HG03354 (cell line): ENCODE results near the gene BEND3.
"Not testable (repeated sequence)": the region's sequence is repeated elsewhere in the genome, so short reads cannot be mapped to it uniquely, and the experiment has no call there.

ENCODE experiments used
- ATAC-seq: cut with Tn5 transposase; IDR thresholded peaks from one replicate; pipeline ENCODE4 v1.9.1; 2021; ENCODE audit warnings: mild to moderate bottlenecking; ENCODE audit not compliant: unreplicated experiment, poor library complexity, severe bottlenecking

BEND3 gene

GRCh38 chr6:107098436-107099307 lies 16.6 kb downstream of the BEND3 start:
- ATAC-seq = no peak

DNA sequence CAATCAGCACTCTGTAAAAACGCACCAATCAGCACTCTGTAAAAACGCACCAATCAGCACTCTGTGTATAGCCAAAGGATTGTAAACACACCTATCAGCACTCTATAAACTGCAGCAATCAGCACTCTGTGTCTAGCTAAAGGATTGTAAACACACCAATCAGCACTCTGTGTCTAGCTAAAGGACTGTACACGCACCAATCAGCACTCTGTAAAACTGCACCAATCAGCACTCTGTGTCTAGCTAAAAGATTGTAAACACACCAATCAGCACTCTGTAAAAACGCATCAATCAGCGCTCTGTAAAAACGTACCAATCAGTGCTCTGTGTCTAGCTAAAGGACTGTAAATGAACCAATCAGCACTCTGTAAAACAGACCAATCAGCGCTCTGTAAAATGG lies 30.9 kb downstream of the BEND3 start:
- ATAC-seq = not testable (repeated sequence)

GRCh38 chr6:107083921-107084320 lies 31.4 kb downstream of the BEND3 start:
- ATAC-seq = no peak

DNA sequence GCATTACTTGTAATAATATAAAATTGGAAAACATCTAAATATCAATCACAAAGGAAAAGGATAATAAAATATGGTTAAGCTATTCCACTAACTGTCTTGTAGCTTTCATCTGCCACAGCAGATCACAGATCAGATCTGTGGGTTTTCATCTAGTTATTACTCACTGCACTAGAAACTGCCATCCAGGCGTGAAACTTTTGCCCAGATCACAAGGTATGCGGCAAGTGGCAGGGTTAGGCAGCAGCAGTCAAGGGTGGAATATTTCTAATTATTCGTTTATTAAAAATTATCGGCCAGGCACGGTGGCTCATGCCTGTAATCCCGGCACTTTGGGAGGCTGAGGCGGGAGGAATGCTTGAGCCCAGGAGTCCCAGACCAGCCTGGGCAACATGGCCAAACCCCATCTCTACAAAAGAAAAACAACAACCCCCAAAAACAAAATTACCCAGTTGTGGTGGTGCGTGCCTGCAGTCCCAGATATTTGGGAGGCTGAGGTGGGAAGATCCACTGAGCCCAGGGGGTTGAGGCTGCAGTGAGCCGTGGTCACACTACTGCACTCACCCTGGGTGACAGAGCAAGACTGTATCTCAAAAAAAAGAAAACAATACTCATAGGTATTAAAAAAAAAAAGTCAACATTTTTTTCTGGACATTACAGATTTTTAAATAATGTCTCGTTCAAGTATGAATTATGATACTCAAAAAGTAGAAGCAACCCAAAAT lies 32.1 kb downstream of the BEND3 start:
- peak; percentile 90 for ATAC-seq

GRCh38 chr6:107082045-107082444 lies 33.3 kb downstream of the BEND3 start:
- ATAC-seq = no peak

- no peak for ATAC-seq
Measured at GRCh38 chr6:107080036-107080435, 35.3 kb downstream of the BEND3 start.

- ATAC-seq = no peak
Measured at GRCh38 chr6:107079429-107079828, 35.9 kb downstream of the BEND3 start.

- no peak for ATAC-seq
Measured at GRCh38 chr6:107077710-107078109, 37.6 kb downstream of the BEND3 start.

DNA sequence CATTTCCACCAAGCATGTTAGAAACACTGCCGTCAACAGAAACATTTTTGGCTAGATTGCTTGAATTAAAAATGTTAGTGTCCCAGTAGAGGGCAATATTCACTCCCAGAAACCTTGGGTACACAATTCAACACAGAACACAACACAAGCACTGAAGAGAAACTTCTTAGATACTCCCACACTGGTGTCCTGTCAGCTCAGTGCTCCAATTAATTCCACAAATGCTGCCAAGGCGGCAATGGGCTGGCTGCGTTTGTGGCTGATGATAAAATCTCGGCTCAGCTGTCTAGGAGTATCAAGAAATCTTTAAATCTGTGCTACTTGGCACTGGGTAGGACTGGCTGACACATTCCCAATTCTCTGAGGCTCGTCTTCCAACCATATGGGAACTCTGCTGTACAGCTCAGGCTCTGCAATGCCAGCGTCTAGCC lies 39.3 kb downstream of the BEND3 start:
- ATAC-seq = no peak

DNA sequence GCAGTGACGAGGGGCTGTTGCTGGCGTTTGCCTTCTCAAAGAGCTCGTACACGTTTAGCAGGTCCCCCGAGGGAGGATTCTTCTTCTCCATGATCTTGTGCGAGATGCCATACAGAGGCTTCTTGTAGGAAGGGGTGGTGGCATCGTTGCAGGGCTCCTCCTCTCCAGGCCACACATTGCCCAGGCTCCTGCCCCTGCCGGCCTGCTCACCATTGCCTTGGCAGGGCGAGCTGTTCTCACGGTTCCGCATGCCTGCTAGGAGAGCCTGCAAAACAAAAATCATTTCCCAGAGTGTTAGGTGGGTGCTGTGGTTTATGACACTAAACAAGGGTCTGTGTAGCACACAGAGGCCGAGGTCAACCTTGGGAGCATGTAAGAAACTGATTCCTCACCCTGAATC lies 44.6 kb downstream of the BEND3 start:
- no peak for ATAC-seq

DNA sequence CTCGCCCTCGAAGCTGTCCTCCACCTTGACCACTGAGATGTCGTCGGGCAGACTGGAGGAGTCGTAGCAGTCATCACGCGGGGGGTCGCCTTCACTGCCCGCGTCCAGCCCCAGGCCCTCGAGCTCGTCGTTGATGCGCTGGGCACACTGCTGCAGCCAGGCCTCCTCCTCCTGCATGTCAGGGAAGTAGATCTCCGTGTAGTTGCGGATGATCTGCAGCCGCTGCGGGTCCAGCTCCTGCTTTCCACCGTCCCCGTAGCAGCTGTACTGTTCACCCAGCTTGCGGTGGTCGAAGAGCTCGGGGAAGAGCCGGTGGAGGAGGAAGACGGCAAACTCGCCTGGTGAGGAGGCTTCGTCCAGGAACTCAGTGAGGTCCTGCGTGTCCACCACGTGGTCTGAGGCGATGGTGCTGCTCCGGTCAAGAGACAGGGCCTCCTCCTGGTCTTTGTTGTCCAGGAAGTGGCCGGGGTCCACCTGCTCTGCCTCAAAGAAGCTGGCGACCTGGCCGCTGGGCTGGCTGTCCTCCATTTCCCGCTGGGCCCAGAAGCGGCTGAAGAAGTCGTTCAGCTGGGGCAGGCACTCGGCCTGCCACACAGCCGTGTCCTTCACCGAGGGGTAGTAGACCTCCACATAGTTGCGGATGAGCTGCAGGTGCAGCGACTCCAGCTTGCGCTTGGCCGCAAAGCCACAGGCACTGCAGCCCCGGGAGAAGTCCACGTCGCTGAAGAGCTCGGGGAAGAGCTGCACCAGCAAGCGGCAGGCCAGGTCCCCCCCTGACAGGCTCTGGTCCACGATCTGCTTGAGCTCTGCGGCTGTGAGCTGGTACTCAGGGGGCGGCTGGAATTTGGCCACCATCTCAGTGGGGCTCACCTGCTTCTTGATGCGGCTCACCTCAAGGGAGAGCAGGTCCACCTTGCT lies 45.4 kb downstream of the BEND3 start:
- ATAC-seq = no peak

DNA sequence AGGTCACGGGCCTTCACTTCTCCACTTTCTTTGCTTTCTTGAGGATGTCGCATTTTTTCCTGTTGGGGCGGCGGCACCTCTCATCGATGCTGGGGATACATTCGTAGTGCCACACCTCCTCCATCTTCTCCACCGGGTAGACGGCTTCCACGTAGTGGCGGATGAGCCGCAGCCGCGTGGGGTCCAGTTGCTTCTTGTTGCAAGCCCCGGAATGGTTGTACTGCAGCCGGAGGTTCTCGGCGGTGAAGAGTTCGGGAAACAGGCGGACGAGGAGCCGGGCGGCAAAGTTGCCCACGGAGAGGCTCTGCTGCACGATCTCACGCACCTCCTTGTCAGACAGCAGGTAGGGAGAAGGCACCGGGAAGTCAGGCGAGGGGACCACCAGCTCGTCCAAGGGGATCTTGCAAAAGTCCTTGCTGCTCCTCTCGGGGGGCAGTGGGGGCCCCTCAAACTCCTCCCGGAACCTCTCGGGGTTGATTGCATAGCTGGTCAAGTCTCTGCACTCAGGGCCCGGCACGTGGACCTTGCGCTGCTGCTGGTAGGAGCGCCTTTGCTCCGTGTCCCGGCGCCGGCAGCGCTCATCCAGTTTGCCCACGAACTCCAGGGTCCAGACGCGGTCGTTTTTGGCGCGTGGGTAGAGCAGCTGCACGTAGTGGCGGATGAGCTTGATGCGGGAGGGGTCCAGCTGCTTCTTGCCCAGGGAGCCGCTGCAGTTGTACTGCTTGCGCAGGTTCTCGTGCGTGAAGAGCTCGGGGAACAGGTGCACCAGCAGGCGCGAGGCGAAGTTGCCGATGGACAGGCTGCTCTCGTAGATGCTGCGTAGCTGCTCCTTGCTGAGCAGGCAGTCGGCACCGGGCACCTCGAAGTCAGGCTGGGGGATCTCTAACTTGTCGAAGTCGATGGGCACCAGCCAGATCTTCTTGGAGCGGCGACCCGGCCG lies 46.4 kb downstream of the BEND3 start:
- no peak for ATAC-seq

- no peak for ATAC-seq
Measured at GRCh38 chr6:107066697-107067659, 48.3 kb downstream of the BEND3 start.

GRCh38 chr6:107064579-107065065 lies 50.7 kb downstream of the BEND3 start:
- peak; percentile 50 for ATAC-seq

- ATAC-seq = no peak
Measured at GRCh38 chr6:107062691-107063090, 52.6 kb downstream of the BEND3 start.

GRCh38 chr6:107061125-107062020 lies 53.9 kb downstream of the BEND3 start:
- ATAC-seq = peak; percentile 62

- no peak for ATAC-seq
Measured at GRCh38 chr6:107060704-107061103, 54.6 kb downstream of the BEND3 start.
